GM12872 (cell line): ENCODE data around the gene SCD.

Source experiments
- CTCF ChIP-seq: IDR thresholded peaks from 3 replicates; pipeline ENCODE4 v1.5.1; 2011; ENCODE audit warnings: low read depth, mild to moderate bottlenecking, low read length, moderate library complexity; ENCODE audit not compliant: insufficient read depth

The SCD gene

GRCh38 chr10:100346765-100347567 is at the start of gene SCD:
TSS of gene SCD (plus strand) at chr10:100347233. CDS start at chr10:100347505, 272 bp downstream.
- TF ChIP-seq CTCF, result no peak

DNA sequence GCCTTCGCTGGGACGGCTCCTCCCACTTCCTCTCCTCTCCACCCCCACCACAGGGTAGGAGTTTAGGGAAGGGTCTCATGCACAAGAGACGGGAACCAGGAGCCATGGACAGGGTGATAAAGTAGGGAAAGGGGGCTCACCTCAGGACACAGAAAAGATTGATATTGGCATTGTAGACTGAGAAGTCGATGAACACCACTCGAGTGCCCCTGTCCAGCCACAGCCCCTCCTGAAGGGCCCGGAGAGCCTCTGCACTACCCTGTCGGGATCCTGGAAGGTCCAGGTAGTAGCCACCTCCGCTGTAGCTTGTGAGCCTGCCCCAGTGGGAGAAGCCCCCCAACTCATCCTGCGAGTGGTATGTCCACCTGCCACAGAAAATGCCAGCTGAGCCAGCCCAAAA is 49.8 kb upstream of the SCD start:
- no peak for TF ChIP-seq CTCF

- peak; percentile 71 for TF ChIP-seq CTCF
Observed at GRCh38 chr10:100303724-100304319, 43.2 kb upstream of the SCD start.

GRCh38 chr10:100304414-100304813 is 42.6 kb upstream of the SCD start:
- no peak for TF ChIP-seq CTCF

DNA sequence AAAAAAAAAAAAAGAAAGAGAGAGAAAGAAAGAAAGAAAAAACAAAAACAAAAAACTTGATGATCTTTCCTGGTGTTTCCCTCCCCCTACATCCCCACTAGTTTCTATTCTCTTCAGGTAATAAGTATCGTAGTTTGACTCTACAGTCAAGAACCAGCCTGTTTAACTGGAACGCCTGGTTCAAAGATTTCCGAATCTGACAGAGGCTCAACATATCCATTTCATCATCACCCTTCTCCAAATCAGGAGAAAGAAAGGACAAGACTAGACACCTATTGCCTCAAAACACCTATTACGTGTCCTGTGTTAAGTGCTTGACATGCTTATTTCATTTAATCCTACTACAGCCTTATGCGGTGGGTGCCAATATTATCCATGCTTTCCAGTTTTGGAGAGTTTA is 40.2 kb upstream of the SCD start:
- no peak for TF ChIP-seq CTCF

DNA sequence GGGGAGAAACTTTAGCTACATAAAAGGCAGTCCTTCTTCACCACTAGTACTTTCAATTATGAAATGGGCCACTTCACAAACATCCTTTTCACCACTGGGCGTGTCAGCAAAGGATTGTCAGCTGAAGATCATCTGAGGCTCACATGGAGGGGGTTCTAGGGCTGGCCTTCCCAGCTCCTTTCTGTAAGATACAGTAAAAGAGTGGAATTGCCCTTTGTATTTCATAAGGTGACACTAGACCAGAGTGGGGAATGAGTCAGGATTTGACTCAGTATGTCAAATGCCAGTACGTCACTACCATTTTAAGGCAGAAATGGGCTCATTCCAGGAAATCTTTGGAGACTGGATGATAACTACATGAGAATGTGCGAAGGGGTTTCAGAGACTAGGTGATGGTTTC is 39.3 kb upstream of the SCD start:
- no peak for TF ChIP-seq CTCF

DNA sequence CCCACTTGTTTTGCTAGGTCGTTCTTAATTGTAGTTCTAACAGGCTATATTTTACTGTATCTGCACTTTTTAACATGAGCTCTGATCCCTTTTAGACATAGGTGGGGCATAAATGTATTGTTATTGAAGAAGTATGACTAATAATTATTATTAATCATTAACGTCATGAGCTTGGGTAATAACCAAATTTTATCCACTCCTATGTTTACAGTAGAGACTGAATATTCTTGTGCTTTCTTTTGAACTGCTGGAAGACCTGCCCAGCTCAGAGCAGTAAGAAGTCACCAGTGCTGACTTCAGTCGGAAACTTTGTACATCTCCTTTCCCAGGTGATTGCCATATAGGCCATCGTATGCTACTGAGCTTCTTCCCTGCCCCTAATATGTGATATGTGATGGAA is 35.7 kb upstream of the SCD start:
- no peak for TF ChIP-seq CTCF
